Calu3 (cell line): Measurements from ENCODE around the gene TM4SF5. TPM values are rescaled to one million over a fixed set of nuclear protein-coding genes. Genes with fewer than 3 reads are reported as not detected.

Source experiments
- BruUV-seq: library from RNA; stranded (reverse); fragments of 400-500 nt; replicated peaks from 2 replicates; lab custom pipeline; 2021; lab: Mats Ljungman, UMichigan
- CTCF ChIA-PET: fragments of 300-600 bp; sonication (Branson Sonifier 250); formaldehyde crosslinking; loops from one replicate; lab custom pipeline; 2022; ENCODE audit warnings: antibody characterized with exemption; lab: Charles Lee
- DNase-seq: peaks from one replicate; pipeline ENCODE4 v3.0.0; 2022
- H3K27ac Mint-ChIP-seq: one replicate; pipeline ENCODE4 v1.8.0; 2022; ENCODE audit warnings: mixed read lengths; ENCODE audit not compliant: unreplicated experiment
- H3K27me3 Mint-ChIP-seq: one replicate; pipeline ENCODE4 v1.8.0; 2022; ENCODE audit warnings: mixed read lengths; ENCODE audit not compliant: unreplicated experiment
- H3K36me3 Mint-ChIP-seq: one replicate; pipeline ENCODE4 v1.8.0; 2022; ENCODE audit warnings: mild to moderate bottlenecking, moderate library complexity, mixed read lengths; ENCODE audit not compliant: insufficient read depth, unreplicated experiment
- H3K4me1 Mint-ChIP-seq: one replicate; pipeline ENCODE4 v1.8.0; 2022; ENCODE audit warnings: mild to moderate bottlenecking, low read depth, mixed read lengths; ENCODE audit not compliant: unreplicated experiment
- H3K4me3 Mint-ChIP-seq: one replicate; pipeline ENCODE4 v1.8.0; 2022; ENCODE audit warnings: mild to moderate bottlenecking, low read depth, moderate library complexity, mixed read lengths; ENCODE audit not compliant: unreplicated experiment
- H3K9me3 Mint-ChIP-seq: one replicate; pipeline ENCODE4 v1.8.0; 2022; ENCODE audit warnings: low read depth, mixed read lengths; ENCODE audit not compliant: unreplicated experiment
- intact Hi-C: fragments of 100-400 bp; cut with micrococcal nuclease; formaldehyde crosslinking; loops from one replicate; pipeline ENCODE4 v1.10.0; 2022; ENCODE audit not compliant: unreplicated experiment
- total RNA-seq: library from RNA; stranded (reverse); gene quantifications from 2 replicates; pipeline ENCODE4 v1.2.3, GENCODE V29; 2022
- TF ChIP-seq, protein P1 (sequence below): fragments of 200-600 bp; IDR thresholded peaks from one replicate; pipeline ENCODE4 v1.8.0; 2022; ENCODE audit warnings: antibody characterized with exemption; ENCODE audit not compliant: unreplicated experiment

The TM4SF5 gene
- total RNA-seq, 1 experiment from 2014 or later = 0.54 TPM

- TF ChIP-seq, protein P1, sequence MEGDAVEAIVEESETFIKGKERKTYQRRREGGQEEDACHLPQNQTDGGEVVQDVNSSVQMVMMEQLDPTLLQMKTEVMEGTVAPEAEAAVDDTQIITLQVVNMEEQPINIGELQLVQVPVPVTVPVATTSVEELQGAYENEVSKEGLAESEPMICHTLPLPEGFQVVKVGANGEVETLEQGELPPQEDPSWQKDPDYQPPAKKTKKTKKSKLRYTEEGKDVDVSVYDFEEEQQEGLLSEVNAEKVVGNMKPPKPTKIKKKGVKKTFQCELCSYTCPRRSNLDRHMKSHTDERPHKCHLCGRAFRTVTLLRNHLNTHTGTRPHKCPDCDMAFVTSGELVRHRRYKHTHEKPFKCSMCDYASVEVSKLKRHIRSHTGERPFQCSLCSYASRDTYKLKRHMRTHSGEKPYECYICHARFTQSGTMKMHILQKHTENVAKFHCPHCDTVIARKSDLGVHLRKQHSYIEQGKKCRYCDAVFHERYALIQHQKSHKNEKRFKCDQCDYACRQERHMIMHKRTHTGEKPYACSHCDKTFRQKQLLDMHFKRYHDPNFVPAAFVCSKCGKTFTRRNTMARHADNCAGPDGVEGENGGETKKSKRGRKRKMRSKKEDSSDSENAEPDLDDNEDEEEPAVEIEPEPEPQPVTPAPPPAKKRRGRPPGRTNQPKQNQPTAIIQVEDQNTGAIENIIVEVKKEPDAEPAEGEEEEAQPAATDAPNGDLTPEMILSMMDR = no peak
- Mint-ChIP-seq H3K4me3 (no peak overlapping the region), H3K27me3 (peaks cover 15% of the 10 kb centered on the region), H3K4me1 (no peaks in the 10 kb centered on the region), H3K27ac (no peak overlapping the region), H3K36me3 (peaks cover 13% of the 10 kb centered on the region), H3K9me3 (no peaks in the 10 kb centered on the region)
- intact Hi-C loops = no loop called here
- DNase-seq = no peak
- CTCF ChIA-PET = no interaction called here
- no TSS peak for BruUV-seq
Measured at GRCh38 chr17:4728124-4728523, 43.6 kb upstream of the TM4SF5 start.

DNA sequence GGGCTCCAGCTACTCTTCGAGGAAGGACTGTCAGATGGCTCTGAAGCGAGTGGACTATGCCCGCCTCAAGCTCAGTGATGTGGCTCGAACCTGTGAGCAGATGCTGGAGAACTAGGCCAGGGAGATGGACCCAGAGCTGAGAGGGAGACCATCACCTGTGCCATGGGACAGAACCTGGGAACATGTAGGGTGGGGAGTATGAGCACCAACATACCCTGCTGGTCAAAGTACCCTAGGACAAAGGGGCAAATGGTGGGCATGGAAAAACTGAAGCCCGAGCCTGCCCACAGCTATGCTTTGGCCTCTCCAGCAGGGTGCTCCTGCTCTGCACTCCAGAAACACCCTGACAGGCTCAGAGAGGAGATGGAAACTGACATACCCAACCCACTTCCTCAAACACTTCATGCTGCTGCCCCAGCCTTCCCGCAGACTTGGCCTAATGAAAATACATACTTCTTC lies 38.6 kb upstream of the TM4SF5 start:
- H3K4me1 Mint-ChIP-seq = peaks cover 8% of the 10 kb centered on the region
- peaks cover 34% of the 10 kb centered on the region for H3K36me3 Mint-ChIP-seq
- H3K9me3 Mint-ChIP-seq = no peaks in the 10 kb centered on the region
- DNase-seq = no peak
- BruUV-seq = no TSS peak
- H3K4me3 Mint-ChIP-seq = no peak overlapping the region
- CTCF ChIA-PET = no interaction called here
- TF ChIP-seq, protein P1 = no peak
- H3K27ac Mint-ChIP-seq = no peak overlapping the region
- H3K27me3 Mint-ChIP-seq = no peaks in the 10 kb centered on the region
- intact Hi-C loops = loop anchor here (10.0 kb wide), 1 partner anchor 152 kb away; no protein-coding TSS in a partner anchor

DNA sequence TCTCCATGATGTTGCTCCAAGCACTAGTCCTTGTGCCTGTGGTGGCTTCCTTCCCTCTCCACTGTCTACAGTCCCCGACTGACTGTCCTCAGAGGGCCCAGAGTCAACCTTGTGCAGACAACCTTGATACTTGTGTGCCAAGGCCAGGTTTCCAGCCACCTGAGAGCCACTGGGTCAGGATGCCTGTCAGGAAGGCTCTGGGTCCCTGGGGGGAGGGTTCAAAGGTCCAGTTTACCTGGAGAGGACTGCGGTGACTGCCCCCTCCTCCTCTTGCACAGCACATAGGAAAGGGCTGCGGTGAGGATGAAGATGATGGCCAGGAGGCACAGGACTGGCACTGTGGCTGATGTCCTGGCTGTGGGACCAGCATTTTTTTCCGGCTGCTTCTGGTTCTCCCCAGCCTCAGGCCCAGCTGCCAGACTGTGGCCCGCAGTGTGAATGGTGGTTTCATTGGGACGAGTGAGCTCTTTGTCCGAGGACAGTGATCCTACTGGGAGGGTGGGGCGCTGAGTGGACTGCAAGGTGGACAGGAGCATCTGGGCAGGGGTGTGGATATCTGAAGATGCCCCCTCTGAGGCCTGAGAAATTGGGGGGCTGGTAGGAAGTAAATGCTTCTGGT lies 36.7 kb upstream of the TM4SF5 start:
- Mint-ChIP-seq H3K4me3 (no peak overlapping the region), H3K27me3 (no peaks in the 10 kb centered on the region), H3K27ac (no peak overlapping the region), H3K9me3 (no peaks in the 10 kb centered on the region), H3K4me1 (peaks cover 8% of the 10 kb centered on the region), H3K36me3 (peaks cover 49% of the 10 kb centered on the region)
- TF ChIP-seq, protein P1 = no peak
- intact Hi-C loops = loop anchor here (10.0 kb wide), 1 partner anchor 150 kb away; no protein-coding TSS in a partner anchor
- BruUV-seq = no TSS peak
- no peak for DNase-seq
- CTCF ChIA-PET = interaction anchor here (1.1 kb wide), 1 partner anchor 55 kb away, joined by 3 read pairs; no protein-coding TSS in a partner anchor

DNA sequence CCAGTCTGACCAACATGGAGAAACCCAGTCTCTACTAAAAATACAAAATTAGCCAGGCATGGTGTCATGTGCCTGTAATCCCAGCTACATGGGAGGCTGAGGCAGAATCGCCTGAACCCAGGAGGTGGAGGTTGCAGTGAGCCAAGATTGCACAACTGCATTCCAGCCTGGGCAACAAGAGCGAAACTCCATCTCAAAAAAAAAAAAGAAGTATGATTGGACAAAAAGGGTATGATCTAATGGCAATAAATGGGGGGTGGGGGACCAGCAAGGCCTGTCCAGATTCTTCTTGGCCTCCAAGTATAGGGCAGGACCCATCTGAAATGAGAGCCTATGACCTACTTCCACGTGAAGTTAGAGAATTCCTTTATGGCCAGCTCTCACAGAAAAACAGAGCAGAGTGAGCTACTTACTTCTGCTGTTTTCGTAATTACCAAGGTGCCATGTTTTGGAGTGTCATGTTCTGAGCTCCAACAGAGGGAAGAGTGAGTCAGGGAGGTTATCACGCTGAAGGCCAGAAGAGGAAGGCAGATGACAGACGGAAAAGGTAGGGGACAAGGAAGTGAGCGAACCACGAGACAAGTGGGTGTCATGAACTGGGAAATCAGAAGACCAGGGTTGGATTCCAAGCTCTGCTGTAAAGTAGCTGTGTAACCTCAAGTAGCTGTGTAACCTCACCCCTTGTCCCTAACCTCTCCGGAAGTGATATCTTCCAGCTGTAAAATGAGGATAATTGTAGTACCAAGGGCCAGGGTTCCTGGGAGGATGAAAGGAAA lies 35.6 kb upstream of the TM4SF5 start:
- peaks cover 55% of the 10 kb centered on the region for H3K36me3 Mint-ChIP-seq
- DNase-seq = no peak
- no peak overlapping the region for H3K4me3 Mint-ChIP-seq
- peaks cover 8% of the 10 kb centered on the region for H3K4me1 Mint-ChIP-seq
- no peaks in the 10 kb centered on the region for H3K27me3 Mint-ChIP-seq
- intact Hi-C loops = loop anchor here (10.0 kb wide), 1 partner anchor 149 kb away; no protein-coding TSS in a partner anchor
- TSS peak; percentile 12 for BruUV-seq
- TF ChIP-seq, protein P1 = no peak
- CTCF ChIA-PET = interaction anchor here (1.1 kb wide), 1 partner anchor 54 kb away, joined by 3 read pairs; no protein-coding TSS in a partner anchor
- no peaks in the 10 kb centered on the region for H3K9me3 Mint-ChIP-seq
- no peak overlapping the region for H3K27ac Mint-ChIP-seq
